NCI-H1092 (cell line): ENCODE results near the gene FIGN.

Source experiments
- DNase-seq: peaks from one replicate; lab custom pipeline; 2025; lab: John Stamatoyannopoulos, UW

The FIGN gene

GRCh38 chr2:163735685-163736432 is at the start of gene FIGN:
FIGN (minus strand) TSS chr2:163736008; CDS start chr2:163734927, 1,081 bp downstream.
- DNase-seq: peak; percentile 47

GRCh38 chr2:163785162-163785561 is 49.4 kb upstream of the FIGN start:
- no peak for DNase-seq

- no peak for DNase-seq
Measured at GRCh38 chr2:163779970-163780597, 44.3 kb upstream of the FIGN start.

GRCh38 chr2:163778045-163778781 is 42.4 kb upstream of the FIGN start:
- no peak for DNase-seq

GRCh38 chr2:163775304-163775703 is 39.5 kb upstream of the FIGN start:
- DNase-seq: no peak

GRCh38 chr2:163774862-163775261 is 39.1 kb upstream of the FIGN start:
- no peak for DNase-seq

- DNase-seq: no peak
Measured at GRCh38 chr2:163773276-163773675, 37.5 kb upstream of the FIGN start.

GRCh38 chr2:163771596-163771995 is 35.8 kb upstream of the FIGN start:
- DNase-seq: no peak

- no peak for DNase-seq
Measured at GRCh38 chr2:163768881-163769695, 33.3 kb upstream of the FIGN start.

GRCh38 chr2:163767097-163767496 is 31.3 kb upstream of the FIGN start:
- DNase-seq: no peak

- DNase-seq: no peak
Measured at GRCh38 chr2:163764566-163764965, 28.8 kb upstream of the FIGN start.

- DNase-seq: no peak
Measured at GRCh38 chr2:163759013-163759412, 23.2 kb upstream of the FIGN start.

- DNase-seq: no peak
Measured at GRCh38 chr2:163757814-163758213, 22.0 kb upstream of the FIGN start.

GRCh38 chr2:163756588-163756987 is 20.8 kb upstream of the FIGN start:
- no peak for DNase-seq

GRCh38 chr2:163755366-163755765 is 19.6 kb upstream of the FIGN start:
- DNase-seq: no peak

- no peak for DNase-seq
Measured at GRCh38 chr2:163753726-163754125, 17.9 kb upstream of the FIGN start.

GRCh38 chr2:163752267-163752666 is 16.5 kb upstream of the FIGN start:
- no peak for DNase-seq

GRCh38 chr2:163751696-163752095 is 15.9 kb upstream of the FIGN start:
- DNase-seq: no peak

- no peak for DNase-seq
Measured at GRCh38 chr2:163748420-163748819, 12.6 kb upstream of the FIGN start.

GRCh38 chr2:163741435-163741834 is 5.6 kb upstream of the FIGN start:
- no peak for DNase-seq

- DNase-seq: no peak
Measured at GRCh38 chr2:163737563-163737962, 1.8 kb upstream of the FIGN start.

- DNase-seq: no peak
Measured at GRCh38 chr2:163737190-163737439, 1.3 kb upstream of the FIGN start.
